ENCODE results near the gene GPR27.

GPR27 gene

GRCh38 chr3:71728632-71729342, 24.9 kb upstream of the GPR27 start:
- in situ Hi-C loops (cut with MboI; ENCODE audit: low sequenced_read_pairs) = no loop called here

DNA sequence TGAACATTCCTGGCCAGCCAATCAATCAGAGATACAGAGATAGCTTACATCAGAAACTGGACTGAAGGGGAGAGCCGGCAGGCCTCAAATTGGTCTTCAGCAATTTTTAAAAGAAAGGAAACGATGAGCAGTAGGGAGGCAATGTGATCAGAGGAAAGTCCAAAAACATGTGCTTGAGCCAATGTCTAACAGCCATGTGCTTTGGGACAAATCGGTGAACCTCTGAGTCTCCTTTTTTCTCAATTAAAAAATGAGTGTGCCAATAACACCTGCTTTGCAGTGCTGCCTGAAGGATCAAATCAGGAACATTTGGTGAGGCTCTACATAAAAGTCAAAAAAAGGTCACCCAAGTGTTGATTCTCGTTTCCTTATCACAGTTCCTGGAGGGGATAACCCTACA, 21.0 kb upstream of the GPR27 start:
- in situ Hi-C loops (cut with MboI; ENCODE audit: low sequenced_read_pairs) = loop anchor here (10.0 kb wide), 1 partner anchor 112 kb away; no protein-coding TSS in a partner anchor

GRCh38 chr3:71733319-71733718, 20.3 kb upstream of the GPR27 start:
- in situ Hi-C loops (cut with MboI; ENCODE audit: low sequenced_read_pairs) = loop anchor here (10.0 kb wide), 1 partner anchor 111 kb away; no protein-coding TSS in a partner anchor

GRCh38 chr3:71734881-71735280, 18.8 kb upstream of the GPR27 start:
- in situ Hi-C loops (cut with MboI; ENCODE audit: low sequenced_read_pairs) = loop anchor here (10.0 kb wide), 1 partner anchor 110 kb away; no protein-coding TSS in a partner anchor

GRCh38 chr3:71742621-71743020, 11.0 kb upstream of the GPR27 start:
- in situ Hi-C loops (cut with MboI; ENCODE audit: low sequenced_read_pairs) = no loop called here

DNA sequence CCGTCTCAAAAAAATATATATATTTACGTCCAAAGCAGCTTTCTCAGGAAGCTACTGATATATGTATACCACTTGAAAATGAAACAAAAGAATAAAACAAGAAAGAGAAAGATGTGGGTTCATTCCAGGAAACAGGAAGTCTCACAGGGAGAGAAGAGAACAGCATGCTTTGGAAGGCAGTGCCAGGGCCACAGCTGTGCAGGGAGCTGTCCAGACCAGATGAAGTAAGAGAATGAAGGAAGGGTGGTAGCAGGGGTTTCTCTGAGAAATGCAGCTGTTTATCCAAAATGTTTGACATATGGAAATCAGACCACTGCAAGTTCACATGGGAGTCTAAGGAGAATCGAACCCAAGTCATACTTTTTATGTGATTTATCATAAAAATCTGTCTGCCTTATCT, 8.9 kb upstream of the GPR27 start:
- in situ Hi-C loops (cut with MboI; ENCODE audit: low sequenced_read_pairs) = no loop called here

DNA sequence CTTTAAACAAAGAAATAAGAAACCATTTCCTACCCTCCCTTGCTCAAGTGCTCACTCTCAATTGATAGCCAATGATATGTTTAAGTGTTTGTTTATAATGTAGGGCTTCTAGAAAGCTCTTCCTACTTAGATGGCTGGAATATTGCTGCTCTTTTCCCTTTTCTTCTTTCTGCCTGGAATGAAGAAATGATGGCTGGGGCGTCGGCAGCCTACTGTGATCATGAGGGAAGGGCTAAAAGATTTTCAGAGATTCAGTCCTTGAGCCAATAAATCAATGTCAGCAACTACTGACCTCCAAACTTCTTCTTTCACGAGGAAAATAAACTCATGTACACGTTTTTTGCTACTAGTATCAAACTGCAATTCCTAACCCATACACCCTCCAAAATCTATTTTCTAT, 2.1 kb upstream of the GPR27 start:
- in situ Hi-C loops (cut with MboI; ENCODE audit: low sequenced_read_pairs) = no loop called here

- in situ Hi-C loops (cut with MboI; ENCODE audit: low sequenced_read_pairs) = no loop called here
These were observed 589 bp upstream of the GPR27 start for GRCh38 chr3:71752831-71753700.

GRCh38 chr3:71754610-71755253, 1.1 kb downstream of the GPR27 start:
- in situ Hi-C loops (cut with MboI; ENCODE audit: low sequenced_read_pairs) = no loop called here

DNA sequence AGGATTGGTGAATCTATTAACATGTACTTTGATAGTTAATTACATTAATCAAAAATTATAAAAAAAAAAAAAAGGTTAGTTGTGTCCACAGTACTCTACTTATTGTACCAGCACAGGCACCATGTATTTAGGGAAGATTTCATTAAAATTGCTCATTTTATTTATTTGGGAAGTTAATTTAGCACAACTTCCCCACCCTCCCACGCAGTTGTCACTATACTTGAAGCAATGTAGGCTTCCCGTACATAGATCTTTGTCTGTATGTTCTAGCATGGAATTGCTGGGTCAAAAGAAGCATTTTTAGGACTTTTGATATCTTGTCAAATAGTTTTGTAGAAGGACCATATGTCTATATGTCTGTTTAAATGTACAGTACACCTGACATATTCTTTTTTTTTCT, 4.4 kb downstream of the GPR27 start:
- in situ Hi-C loops (cut with MboI; ENCODE audit: low sequenced_read_pairs) = no loop called here

DNA sequence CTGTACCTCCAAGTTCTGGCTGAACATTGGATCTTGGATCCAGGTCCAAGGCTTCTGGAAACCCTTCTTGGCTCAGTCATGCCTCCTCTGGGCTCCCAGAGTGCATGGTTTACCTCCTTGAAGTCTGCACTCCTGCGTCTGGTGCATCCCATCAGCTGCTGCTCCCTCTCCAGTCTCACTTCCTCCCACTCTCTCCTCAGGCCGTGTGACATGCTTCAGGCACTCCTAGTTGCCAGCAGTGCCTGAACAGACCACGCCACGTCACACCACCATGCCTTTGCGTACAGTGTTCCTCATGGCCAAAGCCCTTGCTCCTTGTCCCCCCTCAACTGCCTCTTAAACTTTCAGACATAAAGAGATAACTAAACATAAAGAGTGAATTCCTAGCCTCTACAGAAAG, 5.7 kb downstream of the GPR27 start:
- in situ Hi-C loops (cut with MboI; ENCODE audit: low sequenced_read_pairs) = no loop called here

- in situ Hi-C loops (cut with MboI; ENCODE audit: low sequenced_read_pairs) = no loop called here
These were observed 6.5 kb downstream of the GPR27 start for GRCh38 chr3:71760140-71760539.

GRCh38 chr3:71763426-71763825, 9.8 kb downstream of the GPR27 start:
- in situ Hi-C loops (cut with MboI; ENCODE audit: low sequenced_read_pairs) = no loop called here

GRCh38 chr3:71771126-71771525, 17.5 kb downstream of the GPR27 start:
- in situ Hi-C loops (cut with MboI; ENCODE audit: low sequenced_read_pairs) = no loop called here

GRCh38 chr3:71771884-71772283, 18.2 kb downstream of the GPR27 start:
- in situ Hi-C loops (cut with MboI; ENCODE audit: low sequenced_read_pairs) = no loop called here

- in situ Hi-C loops (cut with MboI; ENCODE audit: low sequenced_read_pairs) = no loop called here
These were observed 22.9 kb downstream of the GPR27 start for GRCh38 chr3:71776538-71776937.

- in situ Hi-C loops (cut with MboI; ENCODE audit: low sequenced_read_pairs) = no loop called here
These were observed 24.7 kb downstream of the GPR27 start for GRCh38 chr3:71778353-71778752.

DNA sequence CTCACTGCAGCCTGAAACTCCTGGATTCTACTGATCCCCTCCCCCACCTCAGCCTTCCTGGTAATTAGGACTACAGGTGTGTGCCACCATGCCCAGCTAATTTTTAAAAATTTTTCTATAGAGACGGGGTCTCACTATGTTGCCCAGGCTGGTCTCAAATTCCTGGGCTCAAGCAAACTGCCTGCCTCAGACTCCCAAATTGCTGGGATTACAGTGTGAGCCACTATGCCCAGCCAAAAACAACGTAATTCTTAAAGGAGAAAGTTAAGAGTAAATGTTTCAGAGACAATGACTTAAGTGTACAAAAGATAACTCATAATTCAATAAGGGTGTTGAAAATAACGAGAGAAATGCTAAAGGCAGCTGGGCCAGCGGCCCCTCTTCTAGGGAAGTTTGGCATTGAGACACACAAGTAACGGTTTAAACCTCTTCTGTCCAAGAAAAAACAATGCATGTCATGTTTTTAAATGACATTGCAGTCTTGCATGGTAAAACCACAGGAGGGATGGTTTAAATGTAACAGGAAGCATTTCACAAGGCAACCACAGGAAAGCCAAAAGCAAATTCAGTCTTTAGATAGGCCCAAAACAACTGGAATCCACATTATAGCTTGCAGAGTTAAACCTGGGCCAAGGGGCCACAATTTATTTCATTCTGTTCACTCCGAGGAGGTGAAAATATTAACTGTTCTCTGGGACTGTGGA, 26.2 kb downstream of the GPR27 start:
- in situ Hi-C loops (cut with MboI; ENCODE audit: low sequenced_read_pairs) = no loop called here

GRCh38 chr3:71780430-71780829, 26.8 kb downstream of the GPR27 start:
- in situ Hi-C loops (cut with MboI; ENCODE audit: low sequenced_read_pairs) = no loop called here

DNA sequence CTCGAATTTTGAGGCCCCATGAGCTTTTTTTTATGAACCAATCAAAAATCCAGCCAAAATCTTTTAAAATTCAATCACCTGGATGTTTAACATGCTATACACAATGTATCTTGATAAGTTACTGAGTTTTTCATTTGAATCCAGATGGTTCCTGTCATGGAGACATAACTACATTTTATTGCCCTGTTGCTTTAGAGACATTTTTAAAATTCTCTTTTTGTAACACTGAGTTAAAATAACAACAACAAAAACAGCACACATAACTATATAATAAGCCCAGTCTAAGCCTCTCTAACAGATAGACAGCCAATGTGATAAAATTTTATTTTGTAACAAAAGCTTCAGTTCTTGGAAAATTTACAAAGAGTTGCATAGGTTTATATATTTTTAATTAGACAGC, 29.5 kb downstream of the GPR27 start:
- in situ Hi-C loops (cut with MboI; ENCODE audit: low sequenced_read_pairs) = no loop called here

Measured in HL-60/S4 (cell line).